GM12891 (cell line): ENCODE data around the gene NKAIN4.

Source experiments
- POLR2A ChIP-seq: IDR thresholded peaks from 2 replicates; pipeline ENCODE4 v1.6.1; 2011; ENCODE audit warnings: low read depth, low read length, control low read depth
- POLR2AphosphoS5 ChIP-seq: IDR thresholded peaks from 2 replicates; pipeline ENCODE4 v1.6.1; 2011; ENCODE audit warnings: low read depth, low read length, control low read depth
- SPI1 ChIP-seq: IDR thresholded peaks from 2 replicates; pipeline ENCODE4 v1.6.1; 2011; ENCODE audit warnings: low read depth, low read length, control low read depth
- TAF1 ChIP-seq: IDR thresholded peaks from 2 replicates; pipeline ENCODE4 v1.6.1; 2011; ENCODE audit warnings: low read depth, low read length, control low read depth

DNA sequence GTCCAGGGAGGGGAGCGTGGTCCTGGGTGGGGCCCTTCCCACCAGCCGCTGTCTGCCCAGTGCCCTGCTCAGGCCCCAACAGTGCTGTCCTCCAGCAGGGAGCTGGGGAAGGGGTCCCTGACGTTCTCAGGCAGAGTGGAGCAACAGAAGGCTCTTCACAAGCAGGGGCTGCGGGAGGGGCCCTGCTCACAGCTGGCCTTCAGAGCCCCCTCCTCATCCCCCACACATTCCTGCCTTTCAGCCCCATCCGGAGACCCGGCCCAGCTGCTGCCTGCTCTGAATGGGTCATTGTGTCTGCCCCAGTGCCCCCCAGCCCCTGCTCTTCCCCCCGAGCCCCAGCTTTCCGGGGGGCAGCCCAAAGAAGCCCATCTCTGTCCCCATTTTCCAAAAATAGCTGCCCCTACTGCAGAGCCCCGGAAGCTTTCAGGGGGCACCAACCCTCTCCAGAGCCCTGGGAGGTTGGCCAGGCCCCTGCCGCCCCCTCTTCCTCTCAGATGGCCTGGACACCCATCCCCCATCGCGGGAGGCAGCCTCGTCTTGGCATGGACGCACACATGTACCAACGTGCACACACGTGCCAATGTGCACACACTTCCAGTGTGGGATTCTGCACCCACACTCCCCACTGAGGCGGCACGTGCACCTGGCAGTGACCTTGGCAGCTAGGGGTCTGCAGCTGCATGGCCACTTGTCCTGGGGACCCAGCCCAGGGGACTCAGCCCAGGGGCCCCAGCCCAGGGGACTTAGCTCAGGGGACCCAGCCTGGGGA lies 42.5 kb upstream of the NKAIN4 start:
- no peak for TF ChIP-seq POLR2A
- TF ChIP-seq TAF1, result no peak
- no peak for TF ChIP-seq POLR2AphosphoS5
- no peak for TF ChIP-seq SPI1
